Mesenteric fat pad (tissue), 1 donor: ENCODE measurements around the gene KRTAP10-4. TPM values are rescaled to one million over a fixed set of nuclear protein-coding genes. Genes with fewer than 3 reads are reported as not detected.
"Not testable (repeated sequence)": the region's sequence is repeated elsewhere in the genome, so short reads cannot be mapped to it uniquely, and the experiment has no call there.

Experiments
- DNase-seq: peaks from one replicate; pipeline ENCODE4 v3.0.0-alpha.2; 2020; ENCODE audit warnings: low spot score
- total RNA-seq: library from RNA; stranded (reverse); fragmentation: NEBNext Ultra II Directional; extraction: Animal tissue kit (Norgen Biotek cat#: 25700); gene quantifications from one replicate; pipeline ENCODE4 v1.2.1, GENCODE V29; 2021
- donor health status: DM: yes; HTN: yes; CAD: no.

KRTAP10-4 gene
- total RNA-seq, 1 donor from 2014 or later, result not detected

DNA sequence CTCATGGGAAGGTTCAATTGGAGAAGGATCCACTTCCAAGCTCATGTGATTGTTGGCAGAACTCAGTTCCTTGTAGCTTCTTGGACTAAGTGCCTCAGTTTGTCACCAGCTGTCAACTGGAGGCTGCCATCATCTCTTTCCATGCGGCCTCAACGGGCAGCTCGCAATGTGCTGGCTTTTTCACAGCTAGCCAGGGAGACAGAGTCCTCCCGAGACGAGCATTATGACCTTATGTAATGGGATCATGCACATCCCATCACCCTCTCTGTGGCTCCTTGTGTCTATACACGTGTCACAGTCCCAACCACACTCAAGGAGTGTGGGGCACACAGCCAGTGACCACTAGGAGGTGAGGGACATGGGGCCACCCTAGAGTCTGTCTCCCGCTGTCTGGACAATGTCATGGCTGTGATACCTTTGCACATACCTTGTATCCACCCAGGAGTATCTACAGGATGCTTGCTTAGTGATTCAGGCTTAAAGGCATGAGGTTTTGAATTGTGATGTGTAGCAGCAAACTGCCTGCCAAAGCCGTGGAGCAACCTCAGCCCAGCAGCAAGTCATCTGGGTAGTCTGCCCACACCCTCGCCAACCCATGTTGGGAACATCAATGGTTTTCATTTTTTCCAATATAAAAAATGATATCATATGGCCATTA is 22.7 kb downstream of the KRTAP10-4 start:
- no peak for DNase-seq

DNA sequence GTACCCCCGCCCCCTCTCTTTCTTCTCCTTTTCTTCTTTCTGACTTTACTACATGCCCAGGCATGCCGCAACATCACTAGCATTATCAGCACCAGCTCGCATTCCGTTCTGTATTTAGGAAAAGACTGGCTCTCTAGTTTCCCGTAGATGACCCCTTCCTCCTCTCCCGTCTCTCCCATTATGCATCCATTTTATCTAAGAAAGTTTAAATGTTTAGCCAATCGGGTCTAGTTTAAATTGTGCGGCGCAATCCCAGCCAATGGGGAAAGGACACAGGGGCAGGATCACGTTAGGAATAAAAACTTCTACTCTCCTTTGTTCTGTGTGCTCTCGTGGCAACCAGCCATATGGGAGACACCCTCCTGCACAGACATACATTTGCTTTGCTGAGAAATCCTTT is 24.5 kb downstream of the KRTAP10-4 start:
- DNase-seq, result no peak

DNA sequence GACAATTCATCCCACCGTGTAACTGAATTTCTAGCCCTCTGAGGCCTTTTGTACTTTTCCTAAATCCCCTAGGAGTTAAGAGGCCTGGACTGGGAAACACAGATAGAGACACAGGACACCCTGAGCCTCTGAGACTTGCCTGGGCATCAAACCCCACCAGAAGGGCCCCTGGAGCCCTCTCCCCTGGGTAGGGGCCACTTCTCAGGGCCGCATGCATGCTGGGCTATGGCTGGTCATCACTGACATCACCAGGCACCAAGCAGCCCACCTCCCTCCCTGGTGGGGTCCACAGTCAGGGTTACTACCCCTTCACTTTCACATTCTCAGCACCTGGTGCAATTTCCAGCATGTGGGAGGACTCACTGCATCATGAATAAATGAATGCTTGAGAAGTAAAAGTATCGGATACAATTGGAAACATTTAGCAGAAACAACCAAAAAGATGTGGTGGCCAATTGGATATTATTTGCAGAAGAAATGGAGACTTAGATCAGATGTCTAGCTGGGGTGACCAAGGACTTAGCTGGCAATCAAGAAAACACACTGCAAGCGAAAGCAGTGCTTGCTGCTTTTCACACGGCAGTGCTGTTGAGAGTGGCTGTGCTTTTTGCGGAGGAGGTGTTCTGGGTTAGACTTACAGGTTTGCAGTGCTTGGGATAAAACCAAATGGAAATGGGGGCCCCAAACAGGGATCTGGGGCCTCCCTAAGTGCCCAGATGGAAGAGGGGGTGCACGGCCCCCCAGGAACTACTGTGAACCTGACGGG is 25.9 kb downstream of the KRTAP10-4 start:
- DNase-seq, result no peak

DNA sequence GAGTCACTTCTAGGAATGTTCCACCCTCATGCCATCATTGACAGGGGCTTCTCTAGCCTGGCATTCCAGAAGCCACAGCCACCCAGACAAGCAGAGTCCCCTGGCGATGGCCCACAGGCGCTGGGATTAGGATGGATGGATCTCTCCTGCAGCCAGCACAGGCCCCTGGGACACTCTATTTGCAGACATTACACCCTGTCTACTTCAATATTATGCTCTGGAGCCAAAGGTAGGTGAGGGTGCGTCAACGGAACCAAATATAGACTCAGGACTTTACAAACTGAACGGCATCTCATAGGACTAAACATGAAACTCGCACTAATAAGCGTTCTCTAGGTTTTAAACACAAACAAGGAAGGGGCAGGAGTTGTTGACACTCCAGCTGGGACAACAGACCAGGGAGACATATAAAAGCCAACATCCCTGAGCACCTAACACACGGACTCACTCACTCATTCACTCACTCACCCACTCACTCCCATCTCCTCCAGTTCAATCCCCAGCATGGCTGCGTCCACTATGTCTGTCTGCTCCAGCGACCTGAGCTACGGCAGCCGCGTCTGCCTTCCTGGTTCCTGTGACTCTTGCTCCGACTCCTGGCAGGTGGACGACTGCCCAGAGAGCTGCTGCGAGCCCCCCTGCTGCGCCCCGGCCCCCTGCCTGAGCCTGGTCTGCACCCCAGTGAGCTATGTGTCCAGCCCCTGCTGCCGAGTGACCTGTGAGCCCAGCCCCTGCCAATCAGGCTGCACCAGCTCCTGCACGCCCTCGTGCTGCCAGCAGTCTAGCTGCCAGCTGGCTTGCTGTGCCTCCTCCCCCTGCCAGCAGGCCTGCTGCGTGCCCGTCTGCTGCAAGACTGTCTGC is 26.8 kb downstream of the KRTAP10-4 start, which contains the start of gene KRTAP10-7:
Gene KRTAP10-7, plus strand, starts transcription at position 480 of the 861 bp plus-strand sequence. Its CDS starts 25 bp downstream, at position 505.
- DNase-seq, result not testable (repeated sequence)

DNA sequence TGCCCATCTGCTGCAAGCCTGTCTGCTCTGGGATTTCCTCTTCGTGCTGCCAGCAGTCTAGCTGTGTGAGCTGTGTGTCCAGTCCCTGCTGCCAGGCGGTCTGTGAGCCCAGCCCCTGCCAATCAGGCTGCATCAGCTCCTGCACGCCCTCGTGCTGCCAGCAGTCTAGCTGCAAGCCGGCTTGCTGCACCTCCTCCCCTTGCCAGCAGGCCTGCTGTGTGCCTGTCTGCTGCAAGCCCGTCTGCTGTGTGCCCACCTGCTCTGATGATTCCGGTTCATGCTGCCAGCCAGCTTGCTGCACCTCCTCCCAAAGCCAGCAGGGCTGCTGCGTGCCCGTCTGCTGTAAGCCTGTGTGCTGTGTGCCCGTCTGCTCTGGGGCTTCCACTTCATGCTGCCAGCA is 27.6 kb downstream of the KRTAP10-4 start:
- not testable (repeated sequence) for DNase-seq

DNA sequence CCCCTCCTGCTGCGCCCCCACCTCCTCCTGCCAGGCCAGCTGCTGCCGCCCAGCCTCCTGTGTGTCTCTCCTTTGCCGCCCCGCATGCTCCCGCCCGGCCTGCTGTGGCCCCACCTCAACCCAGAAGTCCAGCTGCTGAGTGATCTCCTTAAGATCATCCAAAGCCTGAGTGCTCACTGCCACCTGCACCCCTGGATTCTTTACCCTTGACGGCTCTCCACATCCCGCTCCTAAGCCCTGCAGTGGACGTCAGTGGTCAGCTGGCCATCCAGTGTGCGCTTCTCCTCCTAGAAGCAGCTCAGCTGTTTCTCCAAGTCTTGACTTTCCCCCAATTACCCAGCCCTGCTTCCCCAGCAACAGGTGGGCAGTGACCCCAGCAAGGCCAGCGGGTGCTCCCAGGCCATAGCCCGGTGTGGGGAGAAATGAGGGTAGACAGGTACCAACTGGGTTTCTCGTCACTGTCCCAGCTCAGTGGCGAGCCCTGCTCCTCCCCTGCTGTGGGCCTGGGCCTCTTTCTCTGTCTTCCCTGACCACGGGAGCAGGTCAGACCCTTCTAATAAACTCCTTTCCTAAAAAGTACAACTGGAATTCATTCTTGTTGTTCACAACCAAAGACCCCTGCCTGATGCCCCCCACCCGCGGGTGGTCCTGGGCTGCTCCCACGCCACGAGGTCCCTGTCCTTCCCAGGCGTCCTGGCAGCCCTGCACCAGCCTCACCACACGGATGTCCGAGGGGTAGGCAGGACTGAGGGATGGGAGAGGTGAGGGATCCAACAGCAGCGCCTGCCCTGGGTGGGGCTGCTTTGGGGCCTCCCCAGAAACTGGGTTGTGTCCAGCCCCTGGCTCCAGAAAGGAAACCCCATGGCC is 28.3 kb downstream of the KRTAP10-4 start:
- no peak for DNase-seq

DNA sequence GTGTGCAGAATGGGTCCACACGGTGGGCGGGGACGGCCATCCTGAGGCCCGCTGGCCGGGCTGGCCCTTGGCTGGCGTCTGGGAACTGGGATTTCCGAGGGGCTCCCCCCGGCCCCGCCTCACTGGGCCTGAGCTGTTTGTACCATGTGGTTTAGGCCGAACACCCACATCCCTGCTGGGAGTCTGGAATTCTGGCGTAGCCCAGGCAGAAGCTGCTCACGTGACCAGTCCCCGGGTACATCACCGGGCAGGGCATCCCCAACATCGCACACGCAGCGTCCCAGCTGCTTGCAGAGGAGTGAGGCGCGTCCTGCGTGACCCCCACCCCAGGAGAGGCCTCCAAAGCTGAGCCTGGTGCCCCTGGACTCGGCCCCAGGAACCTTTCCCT is 28.9 kb downstream of the KRTAP10-4 start:
- DNase-seq, result no peak

DNA sequence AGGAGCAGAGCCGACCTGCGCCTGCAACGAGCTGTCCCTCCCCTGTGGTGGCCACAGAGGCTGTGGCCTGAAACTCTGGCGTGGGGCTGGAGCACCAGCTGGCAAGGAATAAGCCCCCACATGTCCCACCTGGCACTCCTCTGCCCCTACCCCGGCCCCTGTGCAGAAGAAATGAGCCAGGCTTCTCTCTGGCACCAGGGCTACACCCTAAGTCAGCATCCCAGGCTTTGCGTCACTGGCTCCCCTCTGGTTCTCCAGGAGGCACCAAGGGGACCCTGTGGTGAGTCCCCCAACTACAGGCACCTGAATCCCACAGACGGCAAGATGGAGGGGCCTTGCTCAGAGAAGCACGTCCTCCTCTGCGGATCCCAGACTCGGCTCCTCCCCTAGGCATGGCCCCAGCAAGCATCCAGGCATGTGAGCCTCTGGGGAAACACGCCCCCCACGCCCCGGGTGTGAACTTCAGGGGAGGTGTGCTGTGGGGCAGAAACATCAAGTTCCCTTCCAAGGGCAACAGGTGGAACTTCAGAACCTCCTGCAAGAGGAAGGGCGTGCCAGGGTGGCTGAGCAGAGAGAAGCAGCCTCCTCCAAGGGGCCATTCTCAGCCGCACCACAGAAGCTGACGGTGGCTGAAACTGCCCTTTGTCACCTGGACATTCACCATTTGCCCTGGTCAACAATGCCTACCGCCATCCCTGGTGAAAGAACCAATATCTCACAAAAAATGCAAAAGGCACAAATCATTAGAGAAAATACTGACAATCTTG is 29.8 kb downstream of the KRTAP10-4 start:
- peak; percentile 64 for DNase-seq

DNA sequence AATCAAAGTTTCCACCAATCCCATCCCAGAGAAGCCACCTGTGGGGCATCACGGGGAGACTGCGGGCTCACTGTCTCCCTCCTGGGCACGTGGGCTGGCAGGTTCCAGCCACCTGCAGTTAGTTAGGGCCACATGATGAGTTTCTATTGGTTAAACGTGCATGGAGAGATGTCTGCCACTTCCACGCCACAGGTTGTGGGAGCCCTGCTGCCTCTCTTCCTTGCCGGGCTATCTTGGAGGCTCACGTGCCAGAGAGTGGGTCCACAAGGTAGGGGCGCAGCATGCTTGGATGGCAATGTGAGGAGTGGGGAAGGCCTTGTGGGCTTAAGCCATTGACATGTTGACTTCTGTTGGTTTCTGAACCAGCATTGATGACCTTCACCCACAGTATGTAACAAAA is 30.4 kb downstream of the KRTAP10-4 start:
- DNase-seq, result peak; percentile 62

DNA sequence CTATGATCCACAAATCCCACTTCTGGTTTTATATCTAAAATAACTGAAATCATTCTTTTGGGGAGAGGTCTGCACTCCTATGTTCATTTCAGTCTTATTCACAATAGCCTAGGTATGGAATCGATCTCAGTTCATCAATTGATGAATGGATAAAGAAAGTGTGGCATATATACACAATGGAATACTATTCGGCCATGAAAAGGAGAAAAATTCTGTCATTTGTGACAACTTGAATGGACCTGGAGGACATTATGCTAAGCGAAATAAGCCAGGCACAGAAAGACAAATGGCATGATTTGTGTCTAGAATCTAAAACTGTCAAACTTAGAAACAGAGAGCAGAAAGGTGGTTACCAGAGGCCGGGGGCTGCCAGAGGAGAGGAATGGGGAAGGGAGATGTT is 33.0 kb downstream of the KRTAP10-4 start:
- no peak for DNase-seq

DNA sequence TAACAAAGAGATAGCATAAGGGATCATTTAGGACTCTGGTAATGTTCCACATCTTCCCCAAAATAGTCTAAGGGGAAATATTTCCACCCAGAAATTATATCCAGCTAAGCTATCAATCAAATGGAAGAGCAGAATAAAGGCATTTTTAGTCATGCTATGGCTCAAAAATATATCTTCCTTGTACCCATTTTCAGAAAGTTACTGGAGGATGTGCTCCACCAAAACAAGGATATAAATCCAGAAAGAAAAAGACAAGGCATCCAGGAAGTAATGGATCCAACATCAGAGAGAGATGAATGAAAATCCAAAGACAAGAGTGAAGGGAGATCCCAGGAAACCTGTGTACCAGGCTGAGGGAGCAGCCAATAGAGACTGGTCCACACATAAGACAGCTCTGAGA is 35.7 kb downstream of the KRTAP10-4 start:
- no peak for DNase-seq

DNA sequence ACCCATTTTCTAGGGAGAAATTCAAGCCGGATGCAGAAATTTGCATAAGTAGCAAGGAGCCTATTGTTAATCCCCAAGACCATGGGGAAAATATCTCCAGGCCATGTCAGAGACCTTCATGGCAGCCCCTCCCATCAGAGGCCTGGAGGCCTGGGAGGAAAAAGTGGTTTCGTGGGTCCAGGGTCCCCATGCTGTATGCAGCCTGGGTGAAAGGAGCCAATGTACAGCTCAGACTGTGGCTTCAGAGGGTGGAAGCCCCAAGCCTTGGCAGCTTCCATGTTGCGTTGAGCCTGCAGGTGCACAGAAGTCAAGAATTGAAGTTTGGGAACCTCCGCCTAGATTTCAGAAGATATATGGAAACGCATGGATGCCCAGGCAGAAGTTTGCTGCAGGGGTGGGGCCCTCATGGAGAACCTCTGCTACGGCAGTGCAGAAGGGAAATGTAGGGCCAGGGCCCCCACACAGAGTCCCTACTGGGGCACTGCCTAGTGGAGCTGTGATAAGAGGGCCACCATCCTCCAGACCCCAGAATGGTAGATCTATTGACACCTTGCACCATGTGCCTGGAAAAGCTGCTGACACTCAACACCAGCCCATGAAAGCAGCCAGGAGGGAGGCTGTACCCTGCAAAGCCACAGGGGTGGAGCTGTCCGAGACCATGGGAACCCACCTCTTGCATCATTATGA is 36.8 kb downstream of the KRTAP10-4 start:
- peak; percentile 62 for DNase-seq

DNA sequence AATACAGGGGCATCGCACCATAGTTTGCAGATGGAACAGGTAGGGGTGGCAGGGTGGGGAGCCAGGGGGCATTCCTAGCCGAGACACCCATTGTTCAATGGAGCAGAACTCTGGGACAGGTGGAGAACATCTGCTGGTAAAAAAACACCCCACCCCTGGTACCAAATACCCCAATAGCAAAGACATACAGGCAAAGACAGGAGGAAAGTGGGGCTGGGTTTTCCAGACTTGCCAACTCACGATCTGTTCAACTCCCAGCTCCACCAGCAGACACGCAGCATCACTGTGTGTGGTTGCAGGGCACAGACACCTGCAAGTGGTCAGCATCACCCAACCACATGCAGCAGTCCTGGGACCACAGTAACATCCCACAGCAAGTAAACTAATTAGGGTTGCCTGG is 38.0 kb downstream of the KRTAP10-4 start:
- peak; percentile 33 for DNase-seq

DNA sequence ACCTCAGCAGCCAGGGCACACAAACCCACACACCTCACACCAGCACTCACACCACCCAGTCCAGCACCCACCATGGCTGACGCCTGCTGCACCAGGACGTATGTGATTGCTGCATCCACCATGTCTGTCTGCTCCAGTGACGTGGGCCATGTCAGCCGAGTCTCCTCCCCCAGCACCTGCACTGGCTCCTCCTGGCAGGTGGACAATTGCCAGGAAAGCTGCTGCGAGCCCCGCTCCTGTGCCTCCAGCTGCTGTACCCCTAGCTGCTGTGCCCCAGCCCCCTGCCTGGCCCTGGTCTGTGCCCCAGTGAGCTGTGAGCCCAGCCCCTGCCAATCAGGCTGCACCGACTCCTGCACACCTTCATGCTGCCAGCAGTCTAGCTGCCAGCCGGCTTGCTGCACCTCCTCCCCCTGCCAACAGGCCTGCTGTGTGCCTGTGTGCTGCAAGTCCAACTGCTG is 38.5 kb downstream of the KRTAP10-4 start, which contains the start of gene KRTAP10-8:
Gene KRTAP10-8, plus strand, starts transcription at position 51 of the 458 bp plus-strand sequence. Its CDS starts 22 bp downstream, at position 73.
- DNase-seq, result peak; percentile 65

DNA sequence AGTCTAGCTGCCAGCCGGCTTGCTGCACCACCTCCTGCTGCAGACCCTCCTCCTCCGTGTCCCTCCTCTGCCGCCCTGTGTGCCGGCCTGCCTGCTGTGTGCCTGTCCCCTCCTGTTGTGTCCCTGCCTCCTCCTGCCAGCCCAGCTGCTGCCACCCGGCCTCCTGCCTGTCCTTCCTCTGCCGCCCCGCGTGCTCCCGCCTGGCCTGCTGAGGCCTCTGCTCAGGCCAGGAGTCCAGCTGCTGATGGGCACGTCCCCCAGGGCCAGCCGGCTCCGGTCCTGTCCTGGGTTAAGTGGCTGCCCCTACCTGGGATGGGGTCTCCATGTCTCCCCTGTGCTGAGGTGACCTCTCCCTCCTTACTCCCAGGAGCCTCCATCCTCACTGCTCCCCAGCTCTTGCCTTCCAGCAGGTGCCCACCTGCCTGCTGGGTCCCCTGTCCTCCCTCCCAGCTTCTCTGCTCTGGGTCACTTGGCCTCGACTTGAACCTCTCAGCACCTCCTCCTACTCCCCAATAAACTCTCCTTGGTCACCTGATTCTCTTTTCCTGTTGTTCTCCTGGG is 39.2 kb downstream of the KRTAP10-4 start:
- DNase-seq, result peak; percentile 64

DNA sequence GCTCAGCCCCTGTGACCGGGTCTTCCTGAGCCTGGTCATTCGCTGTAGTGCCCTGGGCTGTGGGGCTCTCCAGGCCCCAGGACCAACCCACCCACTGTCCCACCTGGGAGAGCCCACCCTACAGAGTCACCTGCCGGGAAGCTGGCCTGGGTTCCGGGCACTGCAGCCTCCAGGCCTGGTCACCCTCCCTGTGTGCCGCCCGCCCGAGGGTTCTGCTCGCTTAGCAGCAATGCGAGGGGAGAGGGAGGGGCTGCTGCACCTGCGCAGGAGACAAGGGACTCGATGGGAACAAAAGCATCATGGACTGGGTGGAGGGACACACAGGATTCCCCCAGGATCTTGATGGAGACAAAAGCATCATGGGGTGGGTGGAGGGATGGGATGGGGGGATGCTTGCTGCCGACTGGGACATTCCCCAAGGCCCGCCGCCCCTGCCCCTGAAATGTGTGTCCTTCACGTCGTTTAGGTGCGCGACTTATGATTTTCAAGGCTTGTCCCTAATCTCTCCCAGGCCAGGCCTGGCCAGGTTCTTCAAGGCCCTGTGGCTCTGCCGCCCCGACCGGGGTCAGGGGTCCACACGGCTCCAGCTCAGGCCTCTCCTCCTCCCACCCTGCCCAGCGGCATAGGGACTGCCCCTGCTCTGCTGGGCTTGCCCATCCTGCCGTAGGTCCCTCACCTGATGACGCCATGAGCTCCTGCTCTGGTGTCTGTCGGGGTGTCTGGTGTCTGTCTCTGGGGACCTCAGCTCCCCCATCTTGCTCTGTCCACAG is 40.0 kb downstream of the KRTAP10-4 start:
- no peak for DNase-seq

DNA sequence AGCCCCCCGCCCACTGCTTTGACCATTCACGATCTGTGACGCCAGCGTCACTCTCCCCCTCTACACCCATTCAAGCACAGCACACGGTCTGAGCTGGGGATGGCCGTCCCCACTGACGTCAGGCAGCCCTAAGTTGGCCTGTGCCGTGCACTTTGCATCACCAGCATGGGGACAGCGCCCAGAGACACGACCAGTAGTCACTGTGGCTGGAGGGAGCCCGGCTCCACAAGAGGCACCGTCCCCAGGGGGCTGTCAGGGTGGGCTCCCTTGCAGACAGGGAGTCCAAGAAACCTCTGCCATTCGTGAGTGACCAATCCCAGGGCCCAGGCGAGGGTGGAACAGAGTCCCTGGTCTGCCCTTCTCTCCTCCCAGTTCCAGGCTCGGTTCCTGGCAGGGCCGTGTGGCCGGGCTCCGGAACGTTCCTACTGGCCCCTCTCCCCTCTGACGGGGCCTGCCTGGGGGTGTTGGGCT is 40.7 kb downstream of the KRTAP10-4 start:
- DNase-seq, result no peak

DNA sequence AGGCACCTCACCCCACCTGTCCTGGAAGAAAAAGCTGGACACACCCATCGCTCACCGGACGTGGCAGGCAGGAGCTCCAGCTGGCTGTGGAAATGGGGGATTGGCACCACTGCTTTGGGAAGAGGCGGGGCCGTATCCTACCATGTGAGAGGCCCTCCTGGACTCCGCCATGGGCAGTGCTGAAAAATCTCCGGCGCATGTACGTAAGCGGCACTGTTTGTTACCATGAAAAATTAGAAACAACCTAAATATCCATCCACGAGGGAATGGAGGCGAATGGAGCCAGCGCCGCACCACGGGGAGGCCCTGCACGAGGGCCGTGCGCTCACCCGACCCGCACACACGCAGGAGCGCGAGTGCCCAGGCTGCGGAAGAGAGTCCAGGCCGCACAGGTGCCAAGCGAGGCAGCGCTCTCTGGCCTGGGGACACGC is 41.4 kb downstream of the KRTAP10-4 start:
- peak; percentile 81 for DNase-seq
